Activated naive CD8-positive, alpha-beta T cell treated with anti-CD3 and anti-CD28 coated beads, Interleukin-2, amount 10 ng/mL, durations not matched to agents 7 days and 5 days (primary cell): ENCODE results near the gene CD209. TPM values are rescaled to one million over a fixed set of nuclear protein-coding genes. Genes with fewer than 3 reads are reported as not detected.

Experiments used
- total RNA-seq, 2 experiments: library from RNA; stranded (reverse); gene quantifications; one replicate each; pipeline ENCODE4 v1.2.3, GENCODE V29; 2021

The CD209 gene
- total RNA-seq, 2 experiments from 2014 or later, result 0.19 to 0.62 TPM

Other genes with a start within 250 kb of the CD209 start
- gene ZNF358, start 231.4 kb downstream of the CD209 start, total RNA-seq, result 10 to 100 TPM; 12.6 to 13.1 TPM
- gene MCOLN1, start 224.9 kb downstream of the CD209 start, total RNA-seq, result 10 to 100 TPM; 17.5 to 18.2 TPM
- gene PNPLA6, start 211.8 kb downstream of the CD209 start, total RNA-seq, result 100 to 1,000 TPM; 152 to 155 TPM
- under 1 TPM; 0.40 to 0.50 TPM for gene CAMSAP3, start 151.7 kb downstream of the CD209 start, total RNA-seq
- gene XAB2, start 118.0 kb downstream of the CD209 start, total RNA-seq, result 10 to 100 TPM; 53.5 to 58.1 TPM
- gene PET100, start 117.7 kb downstream of the CD209 start, total RNA-seq, result 100 to 1,000 TPM; 134 to 158 TPM
- 1 to 10 TPM; 2.6 to 4.8 TPM for gene PCP2, start 113.8 kb downstream of the CD209 start, total RNA-seq
- 100 to 1,000 TPM; 170 to 189 TPM for gene STXBP2, start 110.4 kb downstream of the CD209 start, total RNA-seq
- gene RETN, start 78.5 kb downstream of the CD209 start, total RNA-seq, result 1 to 10 TPM; 4.4 to 4.8 TPM
- gene MCEMP1, start 70.4 kb downstream of the CD209 start, total RNA-seq, result not detected
- gene TRAPPC5, start 66.7 kb downstream of the CD209 start, total RNA-seq, result 10 to 100 TPM; 74.4 to 79.8 TPM
- under 1 TPM; 0.19 to 0.26 TPM for gene FCER2, start 45.4 kb downstream of the CD209 start, total RNA-seq
- gene CLEC4G, start 15.4 kb downstream of the CD209 start, total RNA-seq, result not detected
- not detected for gene CLEC4M, start 15.7 kb upstream of the CD209 start, total RNA-seq
- 10 to 100 TPM in 1 of 2 experiments, 1 to 10 TPM in 1; 9.6 to 10.4 TPM for gene EVI5L, start 82.7 kb upstream of the CD209 start, total RNA-seq
- under 1 TPM; 0.40 to 0.78 TPM for gene PRR36, start 126.9 kb upstream of the CD209 start, total RNA-seq
- gene LRRC8E, start 141.0 kb upstream of the CD209 start, total RNA-seq, result not detected
- 10 to 100 TPM; 46.8 to 46.9 TPM for gene MAP2K7, start 156.3 kb upstream of the CD209 start, total RNA-seq
- gene TGFBR3L, start 167.3 kb upstream of the CD209 start, total RNA-seq, result 1 to 10 TPM; 2.2 to 3.6 TPM
- gene SNAPC2, start 172.8 kb upstream of the CD209 start, total RNA-seq, result 10 to 100 TPM; 18.3 to 20.7 TPM
- gene CTXN1, start 178.6 kb upstream of the CD209 start, total RNA-seq, result not detected
- gene TIMM44, start 196.1 kb upstream of the CD209 start, total RNA-seq, result 10 to 100 TPM; 66.6 to 67.8 TPM